Thoracic aorta (tissue), 2 donors: ENCODE results near the gene RASAL2. TPM values are rescaled to one million over a fixed set of nuclear protein-coding genes. Genes with fewer than 3 reads are reported as not detected.

ENCODE experiments used
- ATAC-seq: fragments of 150-250 bp; one replicate; pipeline ENCODE4 v1.8.0; 2017; ENCODE audit warnings: low read depth; ENCODE audit not compliant: insufficient number of reproducible peaks, low FRiP score
- DNase-seq: peaks from one replicate; pipeline ENCODE4 v3.0.0-alpha.2; 2020; ENCODE audit warnings: low spot score
- H3K27ac ChIP-seq, 2 donors: fragments of 200-600 bp; sonication (generic); 1 replicate in 1 of 2; 2 replicates in 1 of 2; pipeline ENCODE4 v1.5.1; 2016; ENCODE audit warnings: mild to moderate bottlenecking in 2 of 2, moderate library complexity in 2 of 2
- H3K27me3 ChIP-seq: fragments of 200-600 bp; sonication (generic); replicated peaks from 2 replicates; pipeline ENCODE4 v1.6.0; 2016; ENCODE audit warnings: mild to moderate bottlenecking; ENCODE audit not compliant: insufficient read depth
- H3K36me3 ChIP-seq: fragments of 200-600 bp; sonication (generic); one replicate; pipeline ENCODE4 v1.5.1; 2016
- H3K4me1 ChIP-seq, 2 donors: fragments of 200-600 bp; sonication (generic); 1 replicate in 1 of 2; 2 replicates in 1 of 2; pipeline versions ENCODE4 v1.5.1 to v1.6.0; 2016; ENCODE audit warnings: low read depth in 2 of 2, mild to moderate bottlenecking in 1 of 2; ENCODE audit not compliant: control insufficient read depth in 1 of 2
- H3K4me3 ChIP-seq: fragments of 200-600 bp; sonication (generic); 2 replicates; pipeline ENCODE4 v1.5.1; 2016; ENCODE audit warnings: mild to moderate bottlenecking
- H3K9me3 ChIP-seq: fragments of 200-600 bp; sonication (generic); 2 replicates; pipeline ENCODE4 v1.5.1; 2016
- total RNA-seq, 2 donors: library from RNA; depleted of rRNA; stranded (reverse); fragments of >200 nt; gene quantifications; one replicate each; pipeline versions ENCODE4 v1.1.0 to v1.2.3, GENCODE V29; 2016
- TF ChIP-seq, protein P1 (sequence below): fragments of 200-600 bp; sonication (generic); IDR thresholded peaks from one replicate; pipeline ENCODE4 v1.5.1; 2019; ENCODE audit warnings: antibody characterized with exemption

Gene RASAL2
- total RNA-seq, 2 donors from 2014 or later, result 38.0 to 45.1 TPM

DNA sequence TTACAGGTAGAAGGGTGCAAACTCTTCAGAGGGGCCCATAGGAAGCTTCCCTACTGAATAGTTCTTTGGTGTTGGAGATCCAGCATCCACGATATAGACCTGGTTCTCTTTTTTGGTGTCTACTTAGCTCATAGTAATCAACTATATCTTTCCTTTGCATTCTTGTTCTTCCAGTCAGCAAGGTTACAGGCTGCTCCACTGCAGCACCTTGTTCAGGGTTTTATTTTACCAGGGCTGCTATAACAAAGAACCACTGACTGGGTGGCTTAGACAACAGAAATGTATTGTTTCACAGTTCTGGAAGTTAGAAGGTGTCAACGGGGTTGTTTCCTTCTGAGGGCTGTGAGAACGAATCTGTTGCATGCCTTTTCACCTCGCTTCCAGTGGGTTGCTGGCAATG, 266.5 kb downstream of the RASAL2 start:
- Histone ChIP-seq H3K4me1 (no peaks in the 10 kb centered on the region), H3K27ac (no peak overlapping the region), H3K4me3 (no peak overlapping the region), H3K27me3 (no peaks in the 10 kb centered on the region), H3K9me3 (no peaks in the 10 kb centered on the region), H3K36me3 (no peaks in the 10 kb centered on the region)
- TF ChIP-seq, protein P1, sequence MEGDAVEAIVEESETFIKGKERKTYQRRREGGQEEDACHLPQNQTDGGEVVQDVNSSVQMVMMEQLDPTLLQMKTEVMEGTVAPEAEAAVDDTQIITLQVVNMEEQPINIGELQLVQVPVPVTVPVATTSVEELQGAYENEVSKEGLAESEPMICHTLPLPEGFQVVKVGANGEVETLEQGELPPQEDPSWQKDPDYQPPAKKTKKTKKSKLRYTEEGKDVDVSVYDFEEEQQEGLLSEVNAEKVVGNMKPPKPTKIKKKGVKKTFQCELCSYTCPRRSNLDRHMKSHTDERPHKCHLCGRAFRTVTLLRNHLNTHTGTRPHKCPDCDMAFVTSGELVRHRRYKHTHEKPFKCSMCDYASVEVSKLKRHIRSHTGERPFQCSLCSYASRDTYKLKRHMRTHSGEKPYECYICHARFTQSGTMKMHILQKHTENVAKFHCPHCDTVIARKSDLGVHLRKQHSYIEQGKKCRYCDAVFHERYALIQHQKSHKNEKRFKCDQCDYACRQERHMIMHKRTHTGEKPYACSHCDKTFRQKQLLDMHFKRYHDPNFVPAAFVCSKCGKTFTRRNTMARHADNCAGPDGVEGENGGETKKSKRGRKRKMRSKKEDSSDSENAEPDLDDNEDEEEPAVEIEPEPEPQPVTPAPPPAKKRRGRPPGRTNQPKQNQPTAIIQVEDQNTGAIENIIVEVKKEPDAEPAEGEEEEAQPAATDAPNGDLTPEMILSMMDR, result no peak
- ATAC-seq (no peak), DNase-seq (no peak)

DNA sequence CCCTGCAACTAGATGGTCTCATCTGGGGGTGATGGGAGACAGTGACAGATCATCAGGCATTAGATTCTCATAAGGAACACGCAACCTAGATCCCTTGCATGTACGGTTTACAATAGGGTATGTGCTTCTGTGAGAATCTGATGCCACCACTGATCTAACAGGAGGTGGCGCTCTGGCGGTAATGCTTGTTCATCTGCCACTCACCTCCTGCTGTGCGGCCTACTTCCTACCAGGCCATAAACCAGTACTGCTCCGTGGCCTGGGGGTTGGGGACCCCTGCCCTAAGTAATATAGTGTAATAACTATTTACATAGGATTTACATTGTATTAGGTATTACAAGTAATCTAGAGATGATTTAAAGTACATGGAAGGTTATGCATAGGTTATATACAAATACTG, 267.9 kb downstream of the RASAL2 start:
- H3K36me3 ChIP-seq, result no peaks in the 10 kb centered on the region
- no peaks in the 10 kb centered on the region for H3K9me3 ChIP-seq
- no peak for DNase-seq
- no peaks in the 10 kb centered on the region for H3K27me3 ChIP-seq
- no peak for ATAC-seq
- no peak overlapping the region for H3K27ac ChIP-seq
- no peak overlapping the region for H3K4me3 ChIP-seq
- TF ChIP-seq, protein P1, result no peak
- H3K4me1 ChIP-seq, result no peaks in the 10 kb centered on the region

DNA sequence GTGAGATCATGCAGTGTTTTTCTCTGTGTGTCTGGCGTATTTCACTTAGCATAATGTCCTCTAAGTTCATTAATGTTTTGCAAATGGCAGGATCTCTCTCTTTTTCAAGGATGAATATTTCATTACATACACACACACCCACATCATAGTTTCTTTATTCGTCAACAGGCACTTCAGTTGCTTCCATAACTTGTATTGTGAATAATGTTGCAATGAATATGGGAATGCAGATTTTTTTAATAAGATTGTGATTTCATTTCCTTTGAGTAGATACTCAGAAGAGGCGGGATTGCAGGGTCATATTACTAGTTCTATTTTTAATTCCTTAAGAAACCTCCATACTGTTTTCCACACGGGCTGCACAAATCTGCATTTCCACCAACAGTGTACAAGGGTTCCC, 268.8 kb downstream of the RASAL2 start:
- no peak overlapping the region for H3K4me3 ChIP-seq
- TF ChIP-seq, protein P1, result no peak
- no peak overlapping the region for H3K27ac ChIP-seq
- H3K36me3 ChIP-seq, result no peaks in the 10 kb centered on the region
- DNase-seq (no peak), ATAC-seq (no peak)
- no peaks in the 10 kb centered on the region for H3K4me1 ChIP-seq
- H3K27me3 ChIP-seq, result no peaks in the 10 kb centered on the region
- no peaks in the 10 kb centered on the region for H3K9me3 ChIP-seq

GRCh38 chr1:178364782-178365181, 270.9 kb downstream of the RASAL2 start:
- Histone ChIP-seq H3K27me3 (no peaks in the 10 kb centered on the region), H3K4me3 (no peak overlapping the region), H3K27ac (no peak overlapping the region), H3K9me3 (no peaks in the 10 kb centered on the region), H3K36me3 (no peaks in the 10 kb centered on the region), H3K4me1 (no peaks in the 10 kb centered on the region)
- ATAC-seq (no peak), DNase-seq (no peak)
- TF ChIP-seq, protein P1, result no peak

- Histone ChIP-seq H3K9me3 (no peaks in the 10 kb centered on the region), H3K4me3 (no peak overlapping the region), H3K4me1 (peaks cover 0 to 4% of the 10 kb centered on the region in 2 donors), H3K27ac (no peak overlapping the region), H3K27me3 (no peaks in the 10 kb centered on the region), H3K36me3 (no peaks in the 10 kb centered on the region)
- no peak for ATAC-seq
- no peak for DNase-seq
- TF ChIP-seq, protein P1, result no peak
Measured at GRCh38 chr1:178367151-178367550, 273.2 kb downstream of the RASAL2 start.
